H9 (cell line): ENCODE data around the gene FGF10. TPM values are rescaled to one million over a fixed set of nuclear protein-coding genes. Genes with fewer than 3 reads are reported as not detected.

Experiments
- DNase-seq: peaks from one replicate; pipeline ENCODE4 v3.0.0-alpha.2; 2017
- H2AFZ ChIP-seq: one replicate; pipeline ENCODE4 v1.6.1; 2013; ENCODE audit warnings: mild to moderate bottlenecking, low read length, control low read depth, moderate library complexity
- H2AK5ac ChIP-seq: 2 replicates; pipeline ENCODE4 v1.6.1; 2013; ENCODE audit warnings: low read length, control low read depth, mixed read lengths; ENCODE audit not compliant: insufficient read length
- H2BK120ac ChIP-seq: one replicate; pipeline ENCODE4 v1.6.1; 2013; ENCODE audit warnings: low read depth, mild to moderate bottlenecking, low read length, control low read depth, inconsistent platforms; ENCODE audit not compliant: poor library complexity, severe bottlenecking
- H2BK12ac ChIP-seq: 2 replicates; pipeline ENCODE4 v1.6.1; 2013; ENCODE audit warnings: low read length, control low read depth, mixed read lengths, low read depth; ENCODE audit not compliant: insufficient read length
- H2BK15ac ChIP-seq: 2 replicates; pipeline ENCODE4 v1.6.1; 2013; ENCODE audit warnings: low read depth, low read length, control low read depth
- H2BK20ac ChIP-seq: one replicate; pipeline ENCODE4 v1.6.1; 2013; ENCODE audit warnings: low read depth, mild to moderate bottlenecking, low read length, control low read depth, inconsistent platforms; ENCODE audit not compliant: poor library complexity, severe bottlenecking
- H2BK5ac ChIP-seq: 2 replicates; pipeline ENCODE4 v1.6.1; 2013; ENCODE audit warnings: low read length, control low read depth, mixed read lengths; ENCODE audit not compliant: insufficient read length
- H3K14ac ChIP-seq: 2 replicates; pipeline ENCODE4 v1.6.1; 2013; ENCODE audit warnings: low read length, control low read depth; ENCODE audit not compliant: insufficient read depth
- H3K18ac ChIP-seq: 2 replicates; pipeline ENCODE4 v1.6.1; 2013; ENCODE audit warnings: low read depth, mild to moderate bottlenecking, mixed read lengths, low read length, control low read depth; ENCODE audit not compliant: insufficient read length
- H3K23ac ChIP-seq: 2 replicates; pipeline ENCODE4 v1.6.1; 2013; ENCODE audit warnings: low read length, control low read depth, mixed read lengths, low read depth; ENCODE audit not compliant: insufficient read length
- H3K23me2 ChIP-seq: 2 replicates; pipeline ENCODE4 v1.6.1; 2013; ENCODE audit warnings: low read depth, mild to moderate bottlenecking, mixed read lengths, low read length, control low read depth; ENCODE audit not compliant: insufficient read length, poor library complexity, severe bottlenecking
- H3K27ac ChIP-seq: 2 replicates; pipeline ENCODE4 v1.5.1; 2013; ENCODE audit warnings: low read length, control low read depth, mixed read lengths, low read depth; ENCODE audit not compliant: insufficient read length
- H3K27me3 ChIP-seq: 2 replicates; pipeline ENCODE4 v1.6.1; 2013; ENCODE audit warnings: low read length, control low read depth, inconsistent platforms; ENCODE audit not compliant: insufficient read depth
- H3K4ac ChIP-seq: 2 replicates; pipeline ENCODE4 v1.6.1; 2013; ENCODE audit warnings: low read depth, mild to moderate bottlenecking, control low read depth, inconsistent platforms, low read length, moderate library complexity
- H3K4me1 ChIP-seq: 2 replicates; pipeline ENCODE4 v1.6.1; 2013; ENCODE audit warnings: low read length, control low read depth, inconsistent platforms; ENCODE audit not compliant: insufficient read depth
- H3K4me2 ChIP-seq: 2 replicates; pipeline ENCODE4 v1.6.1; 2013; ENCODE audit warnings: low read length, control low read depth, mixed read lengths; ENCODE audit not compliant: insufficient read length, insufficient read depth
- H3K56ac ChIP-seq: 2 replicates; pipeline ENCODE4 v1.6.1; 2013; ENCODE audit warnings: low read depth, mild to moderate bottlenecking, mixed read lengths, low read length, control low read depth; ENCODE audit not compliant: insufficient read length
- H3K79me1 ChIP-seq: 2 replicates; pipeline ENCODE4 v1.6.1; 2013; ENCODE audit warnings: low read depth, mild to moderate bottlenecking, moderate library complexity, low read length, control low read depth, inconsistent platforms; ENCODE audit not compliant: insufficient read depth, poor library complexity, severe bottlenecking
- H3K79me2 ChIP-seq: 2 replicates; pipeline ENCODE4 v1.6.1; 2013; ENCODE audit warnings: low read length, control low read depth, inconsistent platforms; ENCODE audit not compliant: insufficient read depth
- H3K9ac ChIP-seq: 2 replicates; pipeline ENCODE4 v1.6.1; 2013; ENCODE audit warnings: low read length, control low read depth, mixed read lengths; ENCODE audit not compliant: insufficient read length; ENCODE audit errors: extremely low read depth
- H3K9me3 ChIP-seq: one replicate; pipeline ENCODE4 v1.6.1; 2013; ENCODE audit warnings: low read depth, low read length, inconsistent platforms; ENCODE audit not compliant: control insufficient read depth
- H3T11ph ChIP-seq: one replicate; pipeline ENCODE4 v1.6.1; 2013; ENCODE audit warnings: mild to moderate bottlenecking, low read length, control low read depth, inconsistent platforms
- H4K20me1 ChIP-seq: one replicate; pipeline ENCODE4 v1.6.1; 2013; ENCODE audit not compliant: control insufficient read depth, insufficient read length, insufficient read depth
- H4K5ac ChIP-seq: 2 replicates; pipeline ENCODE4 v1.6.1; 2013; ENCODE audit warnings: low read depth, mild to moderate bottlenecking, mixed read lengths, low read length, control low read depth; ENCODE audit not compliant: insufficient read length
- H4K8ac ChIP-seq: replicated peaks from 2 replicates; pipeline ENCODE4 v1.6.1; 2013; ENCODE audit warnings: low read length, control low read depth, mixed read lengths, low read depth; ENCODE audit not compliant: insufficient read length
- H4K91ac ChIP-seq: 2 replicates; pipeline ENCODE4 v1.6.1; 2013; ENCODE audit warnings: low read depth, mild to moderate bottlenecking, moderate library complexity, mixed read lengths, low read length, control low read depth; ENCODE audit not compliant: insufficient read length
- H3K27ac Mint-ChIP-seq, 3 experiments: 2 replicates in 2 of 3; 3 replicates in 1 of 3; pipeline ENCODE4 v1.8.0; 2020 to 2021; ENCODE audit warnings: mixed read lengths in 3 of 3, mild to moderate bottlenecking in 1 of 3, moderate library complexity in 1 of 3
- H3K27me3 Mint-ChIP-seq: 2 replicates; pipeline ENCODE4 v1.8.0; 2021; ENCODE audit warnings: low read depth, mild to moderate bottlenecking, moderate library complexity, mixed read lengths
- H3K36me3 Mint-ChIP-seq, 3 experiments: 2 replicates in 2 of 3; 3 replicates in 1 of 3; pipeline ENCODE4 v1.8.0; 2020 to 2021; ENCODE audit warnings: low read depth in 3 of 3, mixed read lengths in 3 of 3; ENCODE audit not compliant: insufficient read depth in 1 of 3
- H3K4me1 Mint-ChIP-seq, 2 experiments: 2 replicates each; pipeline ENCODE4 v1.8.0; 2020; ENCODE audit warnings: mixed read lengths in 2 of 2
- H3K4me3 Mint-ChIP-seq, 2 experiments: 2 replicates in 1 of 2; 3 replicates in 1 of 2; pipeline ENCODE4 v1.8.0; 2020 to 2021; ENCODE audit warnings: mild to moderate bottlenecking in 2 of 2, mixed read lengths in 2 of 2, moderate library complexity in 1 of 2
- H3K9me3 Mint-ChIP-seq, 2 experiments: 2 replicates in 1 of 2; 3 replicates in 1 of 2; pipeline ENCODE4 v1.8.0; 2020; ENCODE audit warnings: mild to moderate bottlenecking in 2 of 2, mixed read lengths in 2 of 2, moderate library complexity in 1 of 2
- CTCF ChIP-seq: fragments of 200-600 bp; sonication (generic); conservative IDR thresholded peaks from 3 replicates; pipeline ENCODE4 v1.8.0; 2021; ENCODE audit warnings: antibody characterized with exemption, mild to moderate bottlenecking
- WGBS: extraction: QIAGEN DNeasy Blood & Tissue Kit; methylation state at CpG from one replicate; pipeline ENCODE4 v1.1.7; 2013; ENCODE audit warnings: missing lambda C conversion rate, low lambda C conversion rate, mixed read lengths; ENCODE audit not compliant: insufficient read length; ENCODE audit errors: extremely low coverage; 5-methylcytosine and 5-hydroxymethylcytosine counted together
- total RNA-seq: library from RNA; stranded (reverse); gene quantifications from 2 replicates; pipeline ENCODE4 v1.2.1, GENCODE V29; 2021

FGF10 gene
- total RNA-seq, 1 experiment from 2014 or later, result not detected

GRCh38 chr5:44377057-44377456, 12.2 kb downstream of the FGF10 start:
- Histone ChIP-seq H4K8ac (no peak overlapping the region), H2BK15ac (no peak overlapping the region), H2BK5ac (no peak overlapping the region), H4K91ac (no peak overlapping the region), H2BK20ac (no peak overlapping the region), H2BK120ac (no peak overlapping the region), H3K18ac (no peak overlapping the region), H4K20me1 (no peaks in the 10 kb centered on the region), H2BK12ac (no peak overlapping the region), H2AK5ac (no peak overlapping the region), H3K4me2 (no peak overlapping the region), H3K23ac (no peak overlapping the region), H3K9ac (no peak overlapping the region), H3K56ac (no peak overlapping the region), H3K23me2 (no peaks in the 10 kb centered on the region), H3K79me1 (no peaks in the 10 kb centered on the region), H3K4ac (no peak overlapping the region), H2AFZ (no peak overlapping the region), H3T11ph (no peak overlapping the region), H3K14ac (no peak overlapping the region), H3K9me3 (no peaks in the 10 kb centered on the region), H3K27me3 (no peaks in the 10 kb centered on the region), H3K27ac (no peak overlapping the region), H3K4me1 (no peaks in the 10 kb centered on the region), H3K79me2 (no peaks in the 10 kb centered on the region), H4K5ac (no peak overlapping the region)
- Mint-ChIP-seq H3K4me1 (no peaks in the 10 kb centered on the region), H3K9me3 (peaks cover 0 to 3% of the 10 kb centered on the region in 2 experiments; a peak in 3 of 5 replicates), H3K4me3 (no peak overlapping the region), H3K27me3 (no peaks in the 10 kb centered on the region; the same call in 1 of the 2 replicates), H3K27ac (no peak overlapping the region), H3K36me3 (no peaks in the 10 kb centered on the region)
- TF ChIP-seq CTCF, result no peak
- DNase-seq, result no peak
- WGBS, result no CpG with 5 or more reads among the region's 2 CpGs
